Activated CD4-positive, alpha-beta T cell treated with anti-CD3 and anti-CD28 coated beads for 24 hours (primary cell): ENCODE results near the gene NAA10.

Experiments used
- DNase-seq, 2 donors: peaks; one replicate each; pipeline ENCODE4 v3.0.0-alpha.2; 2020; ENCODE audit warnings: low read depth in 2 of 2

The NAA10 gene

DNA sequence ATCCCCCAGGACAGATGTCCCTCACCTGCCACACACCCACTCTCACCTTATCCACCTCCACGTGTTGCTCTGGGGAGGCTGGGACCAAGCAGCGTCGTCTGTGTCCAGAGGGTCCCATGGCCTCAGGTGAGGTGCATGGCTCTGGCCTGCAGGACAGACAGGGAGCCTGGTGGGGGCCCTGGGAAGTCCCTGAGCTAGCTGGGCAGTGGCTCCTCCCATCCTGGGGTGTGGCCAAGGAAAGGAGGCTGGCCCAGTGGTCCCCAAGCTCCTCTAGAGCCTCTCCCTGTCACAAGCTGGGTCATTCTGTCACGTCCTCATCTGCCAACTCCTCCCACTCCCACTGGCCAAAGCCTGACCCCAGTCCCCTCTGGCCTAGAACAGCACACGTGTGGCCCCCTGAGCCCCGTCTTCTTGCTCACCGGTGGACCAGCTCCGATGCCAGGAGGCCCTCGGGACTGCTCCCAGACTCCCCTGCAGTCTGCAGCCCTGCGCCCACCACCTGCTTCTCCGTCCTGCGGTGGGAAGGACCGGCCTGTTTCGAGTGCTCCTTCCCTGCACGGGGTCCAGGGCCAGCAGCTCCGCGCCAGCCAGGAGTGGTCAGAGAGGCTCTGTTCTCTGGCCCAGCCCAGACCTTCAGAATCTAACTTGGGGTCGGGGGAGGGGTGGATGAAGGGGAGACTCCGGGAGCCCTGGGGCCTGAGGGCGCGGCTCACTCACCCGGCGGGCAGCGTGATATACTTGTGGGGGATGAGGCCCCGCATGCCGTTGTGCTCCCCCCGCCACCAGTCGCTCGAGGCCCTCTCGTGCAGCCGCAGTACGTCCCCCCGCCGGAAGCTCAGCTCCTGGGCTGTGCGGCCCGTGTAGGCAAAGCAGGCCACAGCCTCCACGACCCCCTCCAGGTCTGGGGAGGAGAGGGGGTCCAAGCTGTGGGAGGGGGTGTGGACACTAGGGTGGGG, 25.5 kb downstream of the NAA10 start:
- DNase-seq = no peak

GRCh38 chrX:153908219-153908860, 26.5 kb downstream of the NAA10 start:
- DNase-seq = no peak

DNA sequence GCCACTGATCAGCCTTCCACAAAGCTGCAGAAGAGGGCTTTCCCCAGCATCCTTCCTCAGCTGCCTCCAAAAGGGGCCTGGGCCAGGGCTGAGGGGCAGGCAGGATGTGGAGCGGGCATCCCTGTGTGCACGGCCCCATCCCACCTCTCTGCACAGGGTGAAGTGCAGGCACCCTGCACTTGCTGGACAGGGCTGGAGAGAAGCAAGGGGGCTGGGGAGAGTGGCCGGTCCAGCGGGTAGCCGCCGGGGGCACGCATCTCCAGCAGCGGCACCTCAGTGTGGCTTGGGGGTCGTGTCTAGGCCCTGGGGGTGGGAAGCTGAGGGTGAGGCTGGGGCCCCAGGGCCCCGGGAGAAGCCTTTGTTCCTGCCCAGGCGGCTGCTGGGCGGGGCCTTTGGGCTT, 27.4 kb downstream of the NAA10 start:
- DNase-seq = no peak

- DNase-seq = no peak
These were observed 28.5 kb downstream of the NAA10 start for GRCh38 chrX:153906126-153906917.

GRCh38 chrX:153905481-153906095, 29.2 kb downstream of the NAA10 start:
- DNase-seq = no peak

DNA sequence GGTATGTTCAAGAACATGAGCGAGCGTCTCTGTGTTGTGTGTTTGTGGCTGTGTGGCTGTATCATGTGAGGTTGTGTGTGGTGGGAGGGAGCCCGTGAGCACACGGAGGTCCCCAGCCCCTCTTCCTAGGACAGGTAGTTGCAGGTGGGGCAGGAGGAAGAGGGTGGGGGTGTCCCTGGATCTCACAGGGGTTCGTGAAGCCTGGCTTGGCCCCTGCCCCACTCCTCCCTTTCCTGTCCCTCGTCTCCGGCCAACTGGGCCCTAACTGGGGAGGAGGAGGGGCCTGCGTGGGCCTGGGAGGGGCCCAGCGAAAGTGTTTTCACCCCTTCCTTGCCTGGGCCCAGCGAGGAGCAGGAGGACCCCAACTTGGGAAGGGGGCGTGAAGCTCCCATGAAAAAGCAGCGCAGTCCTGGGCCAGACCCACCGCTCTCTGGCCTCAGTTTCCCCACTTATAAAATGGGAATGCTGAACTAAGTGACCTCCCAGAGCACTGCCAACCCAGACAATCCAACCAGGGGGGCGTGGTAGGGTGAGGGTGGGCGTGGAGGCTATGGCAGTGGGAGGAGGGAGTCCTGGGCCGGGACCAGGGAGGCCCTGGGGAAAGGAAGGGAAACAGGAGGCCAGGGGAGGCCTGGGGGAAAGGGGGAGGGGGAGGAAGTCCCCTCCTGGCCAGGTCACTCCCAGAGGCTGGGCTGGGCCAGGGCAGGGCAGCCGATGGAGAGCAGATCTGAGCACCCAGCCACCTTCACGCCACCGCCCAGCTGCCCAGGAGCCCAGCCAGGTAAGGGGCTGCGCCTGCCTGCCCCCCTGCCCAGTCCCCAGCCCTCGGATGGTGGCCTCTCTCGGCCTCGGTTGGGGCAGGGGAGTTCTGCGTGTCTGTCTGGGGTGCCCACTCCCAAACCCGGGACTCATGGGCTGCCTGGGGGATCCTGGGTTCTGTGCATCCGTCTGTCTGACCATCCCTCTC, 30.6 kb downstream of the NAA10 start, which contains the start of gene AVPR2:
Gene AVPR2 (plus strand): TSS at position 683 of the 967 bp plus-strand sequence. CDS start 473 bp downstream, outside the sequence.
- no peak for DNase-seq

GRCh38 chrX:153903238-153903980, 31.4 kb downstream of the NAA10 start:
- no peak for DNase-seq

- no peak for DNase-seq
These were observed 32.5 kb downstream of the NAA10 start for GRCh38 chrX:153902385-153902784.

GRCh38 chrX:153901753-153902140, 33.1 kb downstream of the NAA10 start:
- DNase-seq = no peak

DNA sequence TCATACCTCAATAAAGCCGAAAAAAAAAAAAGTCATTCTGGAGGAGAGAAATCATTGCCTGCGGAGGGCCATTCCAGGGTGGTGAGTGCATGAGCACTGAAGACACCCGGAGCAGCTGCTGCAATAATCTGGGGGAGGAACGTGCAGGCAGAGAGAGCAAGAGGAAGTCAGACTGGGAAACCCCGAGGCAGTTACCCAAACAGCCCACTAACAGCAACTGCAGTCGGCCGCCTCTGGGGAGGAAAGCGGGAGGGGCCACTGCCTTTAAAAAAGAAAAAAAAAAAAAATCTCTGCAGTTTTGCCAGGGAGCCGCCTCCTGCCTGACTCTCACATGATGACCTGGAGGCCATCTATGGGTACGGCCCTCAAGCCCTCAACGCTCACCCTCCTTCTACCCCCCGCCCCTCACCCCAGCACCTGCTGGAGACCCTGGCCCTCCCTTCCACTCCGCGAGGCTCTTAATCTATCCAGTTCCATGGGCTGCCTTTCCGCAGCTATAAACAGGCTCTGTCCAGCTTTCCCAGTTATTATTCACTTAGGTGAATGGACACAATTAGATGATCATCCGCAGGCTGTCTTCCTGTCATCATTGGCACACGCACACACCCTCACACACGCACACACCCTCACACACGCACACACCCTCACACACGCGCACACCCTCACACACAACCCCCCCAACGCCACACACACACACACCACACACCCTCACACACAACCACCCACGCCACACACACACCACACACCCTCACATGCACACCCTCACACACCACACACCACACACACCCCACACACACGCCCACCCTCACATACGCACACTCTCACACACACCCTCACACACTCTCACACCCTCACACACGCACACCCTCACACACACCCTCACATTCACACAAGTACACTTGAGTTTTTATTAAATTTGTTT, 33.7 kb downstream of the NAA10 start:
- peak in 1 of 2 donors; percentile 29 for DNase-seq

- DNase-seq = no peak
These were observed 36.9 kb downstream of the NAA10 start for GRCh38 chrX:153897899-153898298.

DNA sequence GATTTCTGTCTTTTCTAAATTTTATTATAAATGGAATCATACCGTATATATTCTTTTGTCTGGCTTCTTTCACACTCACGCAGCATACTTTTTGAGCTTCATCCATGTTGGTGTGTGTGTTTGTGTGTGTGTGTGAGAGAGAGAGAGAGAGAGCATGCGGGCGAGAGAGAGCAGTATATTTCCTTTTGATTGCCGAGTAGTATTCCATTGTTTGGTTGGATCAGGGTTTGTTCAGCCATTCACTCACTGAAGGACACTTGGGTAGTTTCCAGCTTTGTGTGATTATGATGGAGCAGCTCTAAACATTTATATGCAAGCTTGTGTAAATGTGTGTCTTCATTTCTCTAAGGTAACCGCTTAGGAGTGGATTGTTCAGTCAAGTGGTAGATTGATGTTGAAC, 45.7 kb downstream of the NAA10 start:
- DNase-seq = no peak

- DNase-seq = no peak
These were observed 46.5 kb downstream of the NAA10 start for GRCh38 chrX:153888344-153888743.

DNA sequence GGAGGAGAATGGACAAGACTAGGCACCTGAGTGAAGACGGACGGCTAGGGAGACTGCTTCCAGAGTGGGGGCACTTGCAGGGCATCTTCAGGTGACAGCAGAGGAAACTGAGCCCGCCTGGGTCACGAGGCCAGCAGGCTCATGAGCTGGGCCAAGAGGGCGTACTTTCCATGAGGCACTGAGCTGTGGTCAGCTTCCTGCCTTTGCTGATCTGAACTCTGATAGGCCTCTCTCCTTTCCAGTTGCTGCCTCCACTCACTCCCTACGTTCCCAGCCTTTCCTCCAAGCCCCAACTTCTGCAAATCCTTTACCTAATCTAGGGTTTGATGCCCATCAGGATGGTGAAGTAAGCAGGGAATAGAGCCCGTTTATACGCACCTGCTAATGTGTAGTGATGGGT, 47.5 kb downstream of the NAA10 start:
- no peak for DNase-seq

- DNase-seq = no peak
These were observed 47.9 kb downstream of the NAA10 start for GRCh38 chrX:153886915-153887314.

DNA sequence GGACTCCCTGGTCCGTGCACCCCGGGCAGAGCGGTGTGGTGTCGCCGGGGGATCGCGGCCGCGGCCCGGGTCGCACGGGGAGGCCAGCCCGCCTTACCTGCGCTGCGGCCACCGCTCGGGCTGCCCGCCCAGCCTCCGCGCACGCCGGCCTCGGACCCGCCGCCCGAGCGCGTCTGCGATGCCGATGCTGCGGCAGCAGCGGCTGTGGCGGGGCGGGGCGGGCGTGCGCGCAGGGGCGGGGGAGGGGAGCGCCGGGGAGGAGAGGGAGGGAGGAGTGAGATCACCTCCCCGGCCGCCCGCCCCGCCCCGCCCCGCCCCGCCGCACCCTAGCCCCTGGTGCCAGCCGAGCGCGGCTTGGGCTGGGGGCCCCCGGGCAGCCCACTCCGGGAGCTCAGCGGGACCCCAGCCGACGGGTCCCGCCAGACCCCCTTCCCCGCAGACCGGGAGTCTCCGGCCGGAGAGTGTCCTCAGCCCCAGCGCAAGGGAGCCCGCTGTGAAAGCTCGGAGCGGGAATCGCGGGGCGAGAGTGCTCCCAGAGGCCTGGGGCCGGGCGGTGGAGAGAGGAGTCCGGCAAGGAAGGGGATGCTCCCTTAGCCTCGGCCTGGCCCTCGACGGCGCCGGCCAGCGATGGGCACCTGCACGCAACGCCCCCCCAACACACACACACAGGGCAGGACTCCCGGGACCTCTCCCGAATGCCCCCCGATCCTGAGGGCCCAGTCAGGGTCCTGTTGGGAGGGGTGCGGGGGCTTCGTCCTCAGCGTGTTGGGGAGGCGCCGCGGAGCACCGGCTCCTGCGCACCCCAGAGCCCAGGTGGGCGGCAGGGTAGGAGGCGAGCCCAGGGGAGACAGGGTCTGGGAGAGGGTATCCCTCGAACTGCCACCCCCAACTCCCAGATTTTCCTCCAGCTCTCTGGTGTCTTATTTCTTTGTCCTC, 48.6 kb downstream of the NAA10 start, which contains the start of gene L1CAM:
Gene L1CAM (minus strand): TSS at position 206 of the 936 bp plus-strand sequence. CDS start 10,337 bp downstream, outside the sequence.
- peak in 1 of 2 donors; percentile 19 for DNase-seq

- no peak for DNase-seq
These were observed 49.5 kb downstream of the NAA10 start for GRCh38 chrX:153885208-153885787.
